Right lobe of liver (tissue), 4 donors: ENCODE results near the gene LRRC1.

Experiments used
- POLR2A ChIP-seq: fragments of 450-650 bp; IDR thresholded peaks from one replicate; pipeline ENCODE4 v1.6.1; 2017; ENCODE audit warnings: antibody characterized with exemption, mild to moderate bottlenecking
- TF ChIP-seq, protein P1 (sequence below), 4 donors: fragments of 200-600 bp in 3 of 4; fragments of 450-650 bp in 1 of 4; IDR thresholded peaks; one replicate each; pipeline versions ENCODE4 v1.5.1 to v1.8.0; 2016 to 2022; ENCODE audit warnings: antibody characterized with exemption in 4 of 4, mild to moderate bottlenecking in 2 of 4
- donor health status: DM: no; HTN: no; CAD: no.
- donor health status: DM: no; HTN: no; CAD: no.
- donor health status: DM: no; HTN: yes; CAD: no.

DNA sequence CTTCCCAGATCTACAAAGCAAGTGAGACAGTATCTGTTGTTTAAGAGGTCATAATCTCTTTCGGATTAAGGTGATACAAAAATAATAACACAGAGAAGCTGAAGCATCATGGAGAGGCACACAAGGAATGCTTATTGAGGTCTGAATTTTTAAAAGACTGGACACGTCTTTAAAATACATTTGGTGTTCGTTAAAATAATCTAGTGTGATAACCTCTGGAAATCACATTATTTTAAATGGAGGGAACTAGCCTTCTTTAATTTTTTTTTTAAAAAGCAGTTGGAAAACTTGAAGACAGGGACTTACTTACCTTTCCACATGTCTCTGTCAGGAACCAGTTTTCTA, 1.9 kb upstream of the LRRC1 start:
- TF ChIP-seq POLR2A: no peak
- TF ChIP-seq, protein P1, sequence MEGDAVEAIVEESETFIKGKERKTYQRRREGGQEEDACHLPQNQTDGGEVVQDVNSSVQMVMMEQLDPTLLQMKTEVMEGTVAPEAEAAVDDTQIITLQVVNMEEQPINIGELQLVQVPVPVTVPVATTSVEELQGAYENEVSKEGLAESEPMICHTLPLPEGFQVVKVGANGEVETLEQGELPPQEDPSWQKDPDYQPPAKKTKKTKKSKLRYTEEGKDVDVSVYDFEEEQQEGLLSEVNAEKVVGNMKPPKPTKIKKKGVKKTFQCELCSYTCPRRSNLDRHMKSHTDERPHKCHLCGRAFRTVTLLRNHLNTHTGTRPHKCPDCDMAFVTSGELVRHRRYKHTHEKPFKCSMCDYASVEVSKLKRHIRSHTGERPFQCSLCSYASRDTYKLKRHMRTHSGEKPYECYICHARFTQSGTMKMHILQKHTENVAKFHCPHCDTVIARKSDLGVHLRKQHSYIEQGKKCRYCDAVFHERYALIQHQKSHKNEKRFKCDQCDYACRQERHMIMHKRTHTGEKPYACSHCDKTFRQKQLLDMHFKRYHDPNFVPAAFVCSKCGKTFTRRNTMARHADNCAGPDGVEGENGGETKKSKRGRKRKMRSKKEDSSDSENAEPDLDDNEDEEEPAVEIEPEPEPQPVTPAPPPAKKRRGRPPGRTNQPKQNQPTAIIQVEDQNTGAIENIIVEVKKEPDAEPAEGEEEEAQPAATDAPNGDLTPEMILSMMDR (IDR thresholded peaks at IDR 0.05): no peak
